PC-3 (cell line): ENCODE data around the gene BCAR3. TPM values are rescaled to one million over a fixed set of nuclear protein-coding genes. Genes with fewer than 3 reads are reported as not detected.

Source experiments
- ATAC-seq: fragments of 200-7000 bp; cut with Tn5 transposase; 2 replicates; pipeline ENCODE4 v1.9.1; 2020; ENCODE audit warnings: mild to moderate bottlenecking, moderate library complexity
- BruUV-seq: library from RNA; stranded (reverse); fragments of 400-500 nt; replicated peaks from 2 replicates; lab custom pipeline; 2021; lab: Mats Ljungman, UMichigan
- CTCF ChIA-PET: fragments of 300-600 bp; sonication (Branson Sonifier 250); formaldehyde crosslinking; loops from one replicate; lab custom pipeline; 2022; ENCODE audit warnings: antibody characterized with exemption; lab: Charles Lee
- POLR2A ChIA-PET: fragments of 300-600 bp; sonication (Branson Sonifier 250); formaldehyde crosslinking; loops from one replicate; lab custom pipeline; 2022; ENCODE audit warnings: antibody characterized with exemption; ENCODE audit not compliant: unreplicated experiment; lab: Charles Lee
- DNase-seq: peaks from one replicate; pipeline ENCODE4 v3.0.0-alpha.2; 2015
- H2AFZ ChIP-seq: fragments of 300-600 bp; sonication (generic); 2 replicates; pipeline ENCODE4 v1.6.0; 2016; ENCODE audit warnings: antibody characterized with exemption, low read length
- H3F3A ChIP-seq: fragments of 300-600 bp; sonication (generic); one replicate; pipeline ENCODE4 v1.6.0; 2017; ENCODE audit warnings: antibody characterized with exemption, low read length, control low read depth, mild to moderate bottlenecking; ENCODE audit not compliant: unreplicated experiment
- H3K27ac ChIP-seq: fragments of 300-600 bp; sonication (generic); 2 replicates; pipeline ENCODE4 v1.5.1; 2016; ENCODE audit warnings: mild to moderate bottlenecking, low read length
- H3K27me3 ChIP-seq: fragments of 300-600 bp; sonication (generic); 2 replicates; pipeline ENCODE4 v1.6.1; 2016; ENCODE audit warnings: low read length, mixed read lengths
- H3K36me3 ChIP-seq: fragments of 300-600 bp; sonication (generic); 2 replicates; pipeline ENCODE4 v1.6.1; 2016; ENCODE audit warnings: low read depth, mixed run types, low read length, mixed read lengths
- H3K4me1 ChIP-seq: fragments of 300-600 bp; sonication (generic); 2 replicates; pipeline ENCODE4 v1.5.1; 2016; ENCODE audit warnings: low read length; ENCODE audit not compliant: insufficient read depth
- H3K4me2 ChIP-seq: fragments of 300-600 bp; sonication (generic); 2 replicates; pipeline ENCODE4 v1.6.0; 2016; ENCODE audit warnings: low read length
- H3K4me3 ChIP-seq: fragments of 300-600 bp; sonication (generic); 2 replicates; pipeline ENCODE4 v1.5.1; 2016; ENCODE audit warnings: mild to moderate bottlenecking, low read length, mixed read lengths
- H3K79me2 ChIP-seq: fragments of 300-600 bp; sonication (generic); 2 replicates; pipeline ENCODE4 v1.6.1; 2017; ENCODE audit warnings: low read length, mixed read lengths
- H3K9ac ChIP-seq: fragments of 300-600 bp; sonication (generic); 2 replicates; pipeline ENCODE4 v1.6.0; 2016; ENCODE audit warnings: mild to moderate bottlenecking, low read length
- H3K9me2 ChIP-seq: fragments of 300-600 bp; sonication (generic); replicated peaks from 2 replicates; pipeline ENCODE4 v1.6.1; 2016; ENCODE audit warnings: mixed run types, low read length, mixed read lengths
- H3K9me3 ChIP-seq: fragments of 300-600 bp; sonication (generic); 2 replicates; pipeline ENCODE4 v1.6.1; 2016; ENCODE audit warnings: low read length, mixed read lengths
- H4K20me1 ChIP-seq: fragments of 300-600 bp; sonication (generic); 2 replicates; pipeline ENCODE4 v1.6.1; 2016; ENCODE audit warnings: low read length, mixed read lengths
- EZH2 ChIP-seq: fragments of 300-600 bp; sonication (generic); IDR thresholded peaks from one replicate; pipeline ENCODE4 v1.6.1; 2017; ENCODE audit warnings: antibody characterized with exemption, mild to moderate bottlenecking, low read length; ENCODE audit not compliant: unreplicated experiment
- EZH2phosphoT487 ChIP-seq: fragments of 300-600 bp; sonication (generic); IDR thresholded peaks from 2 replicates; pipeline ENCODE4 v1.6.1; 2018; ENCODE audit warnings: mild to moderate bottlenecking, antibody characterized with exemption, low read length, borderline replicate concordance
- intact Hi-C: fragments of 100-400 bp; cut with micrococcal nuclease; formaldehyde crosslinking; loops from 2 replicates; pipeline ENCODE4 v1.9.0; 2023
- total RNA-seq: library from RNA; depleted of rRNA; stranded (reverse); fragments of >200 nt; gene quantifications from 2 replicates; pipeline ENCODE4 v1.2.3, GENCODE V29; 2014
- TF ChIP-seq, protein P1 (sequence below): fragments of 300-600 bp; sonication (generic); conservative IDR thresholded peaks from 2 replicates; pipeline ENCODE4 v1.5.1; 2017; ENCODE audit warnings: antibody characterized with exemption, low read depth, mild to moderate bottlenecking, low read length

Gene BCAR3
- total RNA-seq, 1 experiment from 2014 or later, result 171 TPM

DNA sequence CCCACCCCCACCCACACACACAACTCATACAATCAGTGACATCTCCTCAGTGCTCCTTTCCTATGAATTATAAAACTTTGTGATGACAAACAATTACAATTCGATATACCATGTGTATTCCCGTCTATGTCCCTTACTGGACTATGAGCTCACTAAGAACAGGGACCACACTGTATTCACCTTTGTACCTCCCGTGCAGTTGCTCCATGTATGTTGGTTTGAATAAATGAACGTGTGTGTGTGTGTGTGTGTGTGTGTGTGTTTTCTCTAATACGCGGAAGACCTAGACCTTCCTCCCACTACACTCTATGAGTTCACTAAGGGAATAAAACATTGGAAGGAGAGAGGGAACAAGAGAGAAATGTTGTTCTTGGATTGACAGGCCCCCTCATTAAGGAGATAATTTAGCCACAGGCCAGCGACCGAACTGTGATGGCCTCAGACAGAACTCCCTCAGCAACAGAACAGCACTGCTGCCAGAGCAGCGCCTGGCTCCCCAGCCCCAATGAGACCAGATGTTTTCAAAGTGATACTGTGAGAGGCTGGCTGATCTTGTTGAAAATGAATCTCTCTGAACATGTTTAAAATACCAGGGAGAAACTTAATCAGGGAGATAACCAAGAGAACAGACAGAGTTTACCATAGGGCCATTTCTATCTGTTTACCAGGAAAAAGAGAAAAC lies 21.7 kb downstream of the BCAR3 start:
- Histone ChIP-seq H3K4me1 (peaks cover 40% of the 10 kb centered on the region), H3K9me3 (no peaks in the 10 kb centered on the region), H4K20me1 (peaks cover 57% of the 10 kb centered on the region), H2AFZ (no peak overlapping the region), H3K79me2 (peaks cover 99% of the 10 kb centered on the region), H3K9me2 (no peaks in the 10 kb centered on the region), H3K36me3 (peaks cover 83% of the 10 kb centered on the region), H3K9ac (no peak overlapping the region), H3F3A (peaks cover 17% of the 10 kb centered on the region), H3K27me3 (no peaks in the 10 kb centered on the region), H3K4me2 (no peak overlapping the region), H3K4me3 (no peak overlapping the region), H3K27ac (peak overlapping the region; percentile 15)
- no peak for TF ChIP-seq EZH2phosphoT487
- TF ChIP-seq EZH2, result no peak
- TF ChIP-seq, protein P1, sequence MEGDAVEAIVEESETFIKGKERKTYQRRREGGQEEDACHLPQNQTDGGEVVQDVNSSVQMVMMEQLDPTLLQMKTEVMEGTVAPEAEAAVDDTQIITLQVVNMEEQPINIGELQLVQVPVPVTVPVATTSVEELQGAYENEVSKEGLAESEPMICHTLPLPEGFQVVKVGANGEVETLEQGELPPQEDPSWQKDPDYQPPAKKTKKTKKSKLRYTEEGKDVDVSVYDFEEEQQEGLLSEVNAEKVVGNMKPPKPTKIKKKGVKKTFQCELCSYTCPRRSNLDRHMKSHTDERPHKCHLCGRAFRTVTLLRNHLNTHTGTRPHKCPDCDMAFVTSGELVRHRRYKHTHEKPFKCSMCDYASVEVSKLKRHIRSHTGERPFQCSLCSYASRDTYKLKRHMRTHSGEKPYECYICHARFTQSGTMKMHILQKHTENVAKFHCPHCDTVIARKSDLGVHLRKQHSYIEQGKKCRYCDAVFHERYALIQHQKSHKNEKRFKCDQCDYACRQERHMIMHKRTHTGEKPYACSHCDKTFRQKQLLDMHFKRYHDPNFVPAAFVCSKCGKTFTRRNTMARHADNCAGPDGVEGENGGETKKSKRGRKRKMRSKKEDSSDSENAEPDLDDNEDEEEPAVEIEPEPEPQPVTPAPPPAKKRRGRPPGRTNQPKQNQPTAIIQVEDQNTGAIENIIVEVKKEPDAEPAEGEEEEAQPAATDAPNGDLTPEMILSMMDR, result no peak
- ChIA-PET POLR2A (no interaction called here), CTCF (no interaction called here)
- ATAC-seq (no peak), DNase-seq (no peak)
- intact Hi-C loops, result no loop called here
- BruUV-seq, result no TSS peak

DNA sequence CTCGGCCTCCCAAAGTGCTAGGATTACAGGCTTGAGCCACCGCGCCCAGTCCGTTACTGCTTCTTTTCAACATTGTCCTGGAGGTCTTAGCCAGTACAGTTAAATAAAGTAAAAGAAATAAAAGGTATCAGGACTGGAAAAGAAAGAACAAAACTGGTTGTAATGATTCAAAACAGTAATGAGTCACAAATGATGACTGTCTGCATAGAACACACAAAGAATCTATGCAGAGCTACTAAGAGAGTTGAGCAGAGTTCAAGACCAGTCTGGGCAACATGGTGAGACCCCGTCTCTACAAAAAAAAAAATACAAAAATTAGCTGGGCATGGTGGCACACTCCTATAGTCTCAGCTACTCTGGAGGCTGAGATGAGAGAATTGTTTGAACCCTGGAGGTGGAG lies 23.4 kb downstream of the BCAR3 start:
- Histone ChIP-seq H3K4me2 (no peak overlapping the region), H3K36me3 (peaks cover 83% of the 10 kb centered on the region), H2AFZ (no peak overlapping the region), H3F3A (peaks cover 15% of the 10 kb centered on the region), H3K27ac (no peak overlapping the region), H3K27me3 (no peaks in the 10 kb centered on the region), H4K20me1 (peaks cover 52% of the 10 kb centered on the region), H3K4me1 (peaks cover 23% of the 10 kb centered on the region), H3K4me3 (no peak overlapping the region), H3K79me2 (peaks cover 99% of the 10 kb centered on the region), H3K9me2 (no peaks in the 10 kb centered on the region), H3K9me3 (no peaks in the 10 kb centered on the region), H3K9ac (no peak overlapping the region)
- peak; percentile 47 for DNase-seq
- ATAC-seq, result peak; percentile 20; the same call in 1 of the 2 replicates
- intact Hi-C loops, result no loop called here
- ChIA-PET POLR2A (no interaction called here), CTCF (no interaction called here)
- TF ChIP-seq EZH2phosphoT487 (no peak), EZH2 (no peak)
- TF ChIP-seq, protein P1, result no peak
- BruUV-seq, result no TSS peak

DNA sequence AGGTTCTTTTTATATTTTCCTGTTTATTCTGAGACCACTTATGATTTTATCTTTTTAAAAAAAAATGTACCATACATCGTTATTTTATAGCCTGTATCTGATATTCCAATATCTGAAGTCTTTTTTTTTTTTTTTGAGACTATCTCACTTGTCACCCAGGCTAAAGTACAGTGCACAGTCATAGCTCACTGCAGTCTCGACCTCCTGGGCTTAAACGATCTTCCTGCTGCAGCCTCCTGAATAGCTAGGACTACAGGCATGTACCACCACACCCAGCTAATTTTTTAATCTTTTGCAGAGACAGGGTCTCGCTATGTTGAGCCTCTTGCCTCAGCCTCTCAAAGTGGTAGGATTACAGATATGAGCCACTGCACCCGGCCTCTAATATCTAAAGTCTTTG lies 25.1 kb downstream of the BCAR3 start:
- no peaks in the 10 kb centered on the region for H3K27me3 ChIP-seq
- H3F3A ChIP-seq, result peaks cover 20% of the 10 kb centered on the region
- H3K36me3 ChIP-seq, result peaks cover 81% of the 10 kb centered on the region
- BruUV-seq, result no TSS peak
- DNase-seq, result no peak
- no peaks in the 10 kb centered on the region for H3K9me3 ChIP-seq
- TF ChIP-seq EZH2 (no peak), EZH2phosphoT487 (no peak)
- TF ChIP-seq, protein P1, result no peak
- ChIA-PET CTCF (no interaction called here), POLR2A (no interaction called here)
- H4K20me1 ChIP-seq, result peaks cover 56% of the 10 kb centered on the region
- no peak overlapping the region for H3K9ac ChIP-seq
- ATAC-seq, result no peak
- no peak overlapping the region for H3K4me3 ChIP-seq
- H3K79me2 ChIP-seq, result peaks cover 99% of the 10 kb centered on the region
- no peak overlapping the region for H3K4me2 ChIP-seq
- intact Hi-C loops, result no loop called here
- no peak overlapping the region for H3K27ac ChIP-seq
- H3K4me1 ChIP-seq, result 0 out of 2 replicates have a peak, but pooled peaks cover 7% of the 10 kb centered on the region
- H2AFZ ChIP-seq, result no peak overlapping the region
- no peaks in the 10 kb centered on the region for H3K9me2 ChIP-seq
